Upper lobe of right lung (tissue), 1 donor: ENCODE data around the gene ZFYVE16. TPM values are rescaled to one million over a fixed set of nuclear protein-coding genes. Genes with fewer than 3 reads are reported as not detected.

Experiments used
- total RNA-seq: library from RNA; stranded (reverse); fragmentation: NEBNext Ultra II Directional; extraction: Animal tissue kit (Norgen Biotek cat#: 25700); gene quantifications from one replicate; pipeline ENCODE4 v1.2.1, GENCODE V29; 2021
- donor health status: DM: no; HTN: yes; CAD: no; lungs with severe emphysema.

Gene ZFYVE16
- total RNA-seq, 1 donor from 2014 or later: 60.6 TPM

Other genes starting within 250 kb of the ZFYVE16 start
- 60.4 TPM for gene SERINC5, start 152.0 kb upstream of the ZFYVE16 start, total RNA-seq
- gene SPZ1, start 88.1 kb upstream of the ZFYVE16 start, total RNA-seq: not detected
- 3.4 TPM for gene FAM151B, start 80.0 kb downstream of the ZFYVE16 start, total RNA-seq
- 0.35 TPM for gene ANKRD34B, start 162.2 kb downstream of the ZFYVE16 start, total RNA-seq
- 13.7 TPM for gene MSH3, start 246.6 kb downstream of the ZFYVE16 start, total RNA-seq
- gene DHFR, start 246.9 kb downstream of the ZFYVE16 start, total RNA-seq: 9.0 TPM